A673 (cell line): ENCODE results near the gene FBXL17.

ENCODE experiments used
- CTCF ChIP-seq: fragments of 300-800, 200-600 bp; sonication (generic); conservative IDR thresholded peaks from 2 replicates; pipeline ENCODE4 v1.5.1; 2017; ENCODE audit warnings: low read depth, mild to moderate bottlenecking, antibody characterized with exemption, low read length, moderate library complexity, mixed read lengths
- EZH2 ChIP-seq: fragments of 200-600 bp; sonication (generic); IDR thresholded peaks from 2 replicates; pipeline ENCODE4 v1.6.1; 2017; ENCODE audit warnings: borderline replicate concordance, low read depth, mild to moderate bottlenecking, mixed read lengths, antibody characterized with exemption, low read length; ENCODE audit not compliant: poor library complexity, severe bottlenecking

GRCh38 chr5:108212775-108213346 lies 169.0 kb downstream of the FBXL17 start:
- TF ChIP-seq CTCF (no peak), EZH2 (no peak)
